ENCODE data around the gene TSEN34.

DNA sequence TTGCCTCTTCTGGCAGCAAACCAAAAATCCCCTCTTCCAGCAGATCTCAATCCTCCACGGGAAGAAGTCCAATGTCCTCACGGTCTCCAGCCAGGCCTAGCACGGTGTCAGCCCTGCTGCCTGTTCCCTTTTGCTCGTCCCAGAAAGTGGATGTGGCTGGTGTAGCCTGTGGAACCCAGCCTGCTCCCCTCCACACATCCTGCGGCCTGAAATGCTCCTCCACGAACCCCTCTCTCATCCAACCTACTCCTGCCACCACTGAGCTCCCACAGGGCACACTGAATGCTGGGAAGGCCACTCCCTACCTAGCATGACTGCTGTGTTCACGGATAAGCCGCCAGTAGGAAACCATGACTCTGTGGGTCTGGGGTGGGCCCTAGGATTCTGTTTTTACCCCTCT, 4.8 kb upstream of the TSEN34 start:
- TF ChIP-seq, protein P1, sequence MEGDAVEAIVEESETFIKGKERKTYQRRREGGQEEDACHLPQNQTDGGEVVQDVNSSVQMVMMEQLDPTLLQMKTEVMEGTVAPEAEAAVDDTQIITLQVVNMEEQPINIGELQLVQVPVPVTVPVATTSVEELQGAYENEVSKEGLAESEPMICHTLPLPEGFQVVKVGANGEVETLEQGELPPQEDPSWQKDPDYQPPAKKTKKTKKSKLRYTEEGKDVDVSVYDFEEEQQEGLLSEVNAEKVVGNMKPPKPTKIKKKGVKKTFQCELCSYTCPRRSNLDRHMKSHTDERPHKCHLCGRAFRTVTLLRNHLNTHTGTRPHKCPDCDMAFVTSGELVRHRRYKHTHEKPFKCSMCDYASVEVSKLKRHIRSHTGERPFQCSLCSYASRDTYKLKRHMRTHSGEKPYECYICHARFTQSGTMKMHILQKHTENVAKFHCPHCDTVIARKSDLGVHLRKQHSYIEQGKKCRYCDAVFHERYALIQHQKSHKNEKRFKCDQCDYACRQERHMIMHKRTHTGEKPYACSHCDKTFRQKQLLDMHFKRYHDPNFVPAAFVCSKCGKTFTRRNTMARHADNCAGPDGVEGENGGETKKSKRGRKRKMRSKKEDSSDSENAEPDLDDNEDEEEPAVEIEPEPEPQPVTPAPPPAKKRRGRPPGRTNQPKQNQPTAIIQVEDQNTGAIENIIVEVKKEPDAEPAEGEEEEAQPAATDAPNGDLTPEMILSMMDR (IDR thresholded peaks at IDR 0.05; ENCODE audit: insufficient read depth, low read depth, low read length): no peak
- TF ChIP-seq EZH2 (IDR thresholded peaks at IDR 0.05; ENCODE audit: insufficient read depth, low read length): no peak

All from astrocyte (in vitro differentiated cells and primary cell).